HG02852 (cell line): ENCODE results near the gene TTLL11.

Experiments
- ATAC-seq: cut with Tn5 transposase; IDR thresholded peaks from one replicate; pipeline ENCODE4 v1.9.1; 2021; ENCODE audit warnings: mild to moderate bottlenecking, moderate library complexity; ENCODE audit not compliant: unreplicated experiment

The TTLL11 gene

GRCh38 chr9:122053567-122054350 is 39.3 kb downstream of the TTLL11 start:
- ATAC-seq: no peak

DNA sequence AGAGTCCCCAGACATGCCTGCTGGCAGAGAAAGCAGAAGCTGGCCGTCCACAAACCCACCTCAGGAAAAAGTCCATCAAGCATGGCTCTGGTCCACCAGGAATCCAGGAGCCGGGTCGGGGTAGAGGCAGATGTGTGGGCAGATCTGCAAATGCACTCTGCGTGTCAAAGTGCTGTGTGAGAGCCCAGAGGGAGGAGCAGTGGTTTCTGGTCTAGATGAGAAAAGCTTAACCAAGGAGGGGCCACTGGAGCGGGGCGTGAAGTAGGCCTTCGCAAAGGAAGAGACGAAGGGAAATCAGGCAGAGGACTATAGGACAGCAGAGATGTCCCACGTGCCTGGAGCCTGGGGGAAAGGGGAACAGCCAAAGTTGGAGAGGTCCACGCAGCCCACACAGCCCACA is 40.0 kb downstream of the TTLL11 start:
- ATAC-seq: no peak

GRCh38 chr9:122051351-122052321 is 41.5 kb downstream of the TTLL11 start:
- ATAC-seq: peak; percentile 83

- no peak for ATAC-seq
These were observed 42.9 kb downstream of the TTLL11 start for GRCh38 chr9:122050167-122050566.

- ATAC-seq: no peak
These were observed 51.1 kb downstream of the TTLL11 start for GRCh38 chr9:122042056-122042455.

GRCh38 chr9:122040561-122041242 is 52.4 kb downstream of the TTLL11 start:
- no peak for ATAC-seq

DNA sequence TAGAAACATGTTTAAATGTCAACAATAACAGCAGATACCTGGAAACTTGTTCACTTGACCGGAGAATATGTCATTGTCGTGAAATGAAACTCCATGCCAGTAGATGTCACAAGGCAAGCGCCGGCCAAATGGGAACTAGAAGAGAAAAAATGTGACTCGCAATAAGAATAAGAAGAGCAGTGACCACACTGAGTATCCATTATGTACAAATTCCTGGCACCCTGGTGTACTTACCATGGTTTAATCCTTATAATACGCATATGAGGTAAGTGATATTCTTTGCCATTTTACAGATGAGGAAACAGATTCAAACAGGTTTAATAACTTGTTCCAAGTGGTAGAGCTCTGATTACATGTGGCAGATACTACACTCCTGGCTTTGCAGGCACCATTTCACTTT is 53.9 kb downstream of the TTLL11 start:
- no peak for ATAC-seq

DNA sequence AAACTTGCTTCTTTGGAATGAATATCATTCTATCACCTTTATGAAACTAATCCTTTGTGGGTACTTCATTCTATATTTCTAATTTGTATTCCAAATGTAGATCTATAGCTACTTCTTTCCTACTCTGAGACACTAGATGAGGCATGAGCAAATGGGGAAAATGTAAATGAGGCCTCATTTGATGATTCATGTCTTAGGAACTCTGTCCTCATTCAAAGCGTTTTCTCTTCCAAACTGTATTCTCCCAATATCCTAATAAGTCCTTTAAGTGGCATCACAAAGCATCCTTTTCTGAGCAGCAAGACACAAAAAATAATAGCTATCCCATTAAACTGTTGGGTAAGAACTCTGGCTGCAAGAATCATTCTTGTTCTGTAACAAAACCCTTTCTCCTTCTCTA is 56.1 kb downstream of the TTLL11 start:
- no peak for ATAC-seq

GRCh38 chr9:122036408-122036807 is 56.7 kb downstream of the TTLL11 start:
- no peak for ATAC-seq

- no peak for ATAC-seq
These were observed 59.2 kb downstream of the TTLL11 start for GRCh38 chr9:122033775-122034373.

DNA sequence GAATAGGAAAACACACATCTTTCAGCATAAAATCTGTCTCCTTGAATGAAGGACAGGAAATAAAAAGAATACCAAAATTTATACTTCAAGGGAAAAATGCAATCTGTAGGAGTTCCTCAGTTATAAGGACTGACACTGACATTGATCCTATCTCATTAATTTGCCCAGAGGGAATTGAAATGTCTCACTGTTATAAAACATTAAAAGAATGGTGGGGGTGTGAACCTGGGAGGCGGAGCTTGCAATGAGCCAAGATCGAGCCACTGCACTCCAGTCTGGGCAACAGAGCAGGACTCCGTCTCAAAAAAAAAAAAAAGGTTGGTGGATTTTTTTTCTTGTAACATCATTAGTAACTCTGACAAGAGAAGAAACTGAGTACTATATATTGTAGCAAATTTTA is 60.8 kb downstream of the TTLL11 start:
- no peak for ATAC-seq

- no peak for ATAC-seq
These were observed 61.3 kb downstream of the TTLL11 start for GRCh38 chr9:122031776-122032175.

GRCh38 chr9:122031157-122031556 is 62.0 kb downstream of the TTLL11 start:
- ATAC-seq: no peak

- no peak for ATAC-seq
These were observed 62.8 kb downstream of the TTLL11 start for GRCh38 chr9:122030357-122030756.

- no peak for ATAC-seq
These were observed 63.2 kb downstream of the TTLL11 start for GRCh38 chr9:122029898-122030297.

GRCh38 chr9:122028089-122028488 is 65.0 kb downstream of the TTLL11 start:
- ATAC-seq: no peak

DNA sequence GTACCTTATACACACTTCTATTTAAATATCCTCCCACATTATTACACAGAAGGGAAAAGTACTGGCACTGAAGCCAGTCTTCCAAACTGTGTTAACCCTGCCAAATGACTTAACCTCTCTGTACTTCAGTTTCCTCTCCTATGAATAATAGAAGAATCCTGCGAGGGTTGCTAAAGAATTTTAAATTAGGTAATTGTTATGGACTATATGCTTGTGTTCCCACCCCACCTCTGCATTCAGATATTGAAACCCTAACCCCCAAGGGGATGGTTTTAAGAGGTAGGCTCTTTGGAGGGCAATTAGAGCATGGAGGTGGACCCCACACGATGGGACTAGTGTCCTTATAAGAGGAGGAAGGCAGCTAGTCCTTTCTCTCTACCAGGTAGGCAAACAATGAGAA is 72.7 kb downstream of the TTLL11 start:
- no peak for ATAC-seq

DNA sequence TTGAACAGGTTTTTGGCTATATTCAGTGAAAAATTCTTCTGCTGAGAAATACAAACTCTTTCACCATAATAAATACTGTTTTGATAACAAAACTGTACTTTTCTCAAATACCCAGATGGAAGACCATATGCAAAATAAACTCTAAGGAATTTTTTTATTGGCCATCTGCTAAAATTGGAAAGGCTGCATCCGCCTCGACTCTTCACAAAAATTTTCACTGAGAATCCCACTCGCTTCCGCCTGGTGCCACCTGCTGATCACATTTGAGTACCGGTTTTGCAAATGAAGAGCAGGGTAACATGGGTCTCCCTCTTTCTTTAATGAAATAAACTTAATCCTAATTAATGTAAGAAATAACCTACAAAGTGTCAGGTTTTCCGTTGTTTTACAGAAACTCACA is 76.4 kb downstream of the TTLL11 start:
- ATAC-seq: no peak

DNA sequence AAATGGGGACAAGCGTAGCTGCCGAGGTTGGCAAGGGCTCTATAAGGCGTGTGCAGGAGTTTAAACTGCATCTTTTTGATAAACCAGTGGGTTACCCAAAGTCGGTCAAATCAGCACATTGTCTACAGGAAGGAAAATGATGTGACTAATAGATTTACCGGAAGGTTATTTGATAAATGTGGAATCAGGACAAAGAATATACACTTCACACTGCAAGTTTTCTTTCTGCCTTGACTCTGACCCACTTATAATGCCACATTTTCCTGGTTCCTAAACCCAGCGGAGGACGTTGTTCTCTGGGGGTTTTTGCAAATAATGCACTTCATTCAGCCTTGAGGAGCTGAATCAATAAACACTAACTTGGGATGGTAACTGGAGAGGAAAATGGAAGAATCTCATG is 76.8 kb downstream of the TTLL11 start:
- no peak for ATAC-seq

DNA sequence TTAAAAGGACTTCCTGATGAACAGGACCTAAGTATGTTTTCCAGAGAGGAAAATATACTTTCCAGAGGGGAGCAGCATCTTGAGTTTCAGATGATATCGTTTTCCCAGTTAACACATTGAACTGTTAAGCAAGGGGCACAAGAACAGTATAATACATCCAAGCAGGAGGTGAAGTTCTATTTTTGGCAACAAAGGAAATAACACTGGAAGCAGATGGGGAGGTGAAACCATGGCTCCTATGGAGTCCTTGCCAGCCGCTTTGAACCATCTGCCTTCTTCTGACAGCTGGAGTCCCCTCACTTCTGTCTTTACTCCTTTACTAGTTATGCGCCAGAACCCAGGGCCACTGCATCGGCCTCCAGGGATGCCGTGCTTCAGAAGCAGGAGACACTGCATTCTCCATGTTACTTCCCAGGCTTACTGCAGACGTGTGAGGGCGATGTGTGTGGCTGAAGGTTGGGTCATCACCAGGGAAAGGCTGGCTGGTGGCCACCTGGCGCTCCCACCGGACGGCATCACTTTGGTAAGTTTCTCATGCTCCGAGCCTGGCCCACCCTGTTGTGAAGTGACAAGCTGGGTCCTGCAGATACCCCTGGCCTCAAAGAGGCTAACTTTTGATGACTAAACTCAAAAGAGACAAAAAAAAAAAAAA is 77.8 kb downstream of the TTLL11 start:
- no peak for ATAC-seq
